Measurements from ENCODE around the gene HOXC9. TPM values are rescaled to one million over a fixed set of nuclear protein-coding genes. Genes with fewer than 3 reads are reported as not detected.

The HOXC9 gene
- total RNA-seq, 1 experiment from 2014 or later: 11.3 TPM

DNA sequence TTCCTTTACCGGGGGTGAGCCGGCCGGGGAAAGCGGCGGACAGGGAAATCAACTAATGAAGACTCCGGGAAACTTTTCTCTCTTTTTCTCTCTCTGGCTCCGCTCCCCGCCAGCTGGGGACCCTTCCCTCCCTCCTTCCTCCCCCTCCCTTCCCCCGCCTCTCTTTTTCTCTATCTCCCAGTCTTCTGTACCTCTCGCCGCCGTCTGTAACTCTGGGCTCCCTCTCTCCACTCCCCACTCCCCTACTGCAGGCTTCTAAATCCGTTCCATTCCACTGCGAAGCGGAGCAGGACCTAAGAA, 33.9 kb upstream of the HOXC9 start:
- Histone ChIP-seq H3K27ac (ENCODE audit: low read depth, low read length) (no peak overlapping the region), H2AFZ (ENCODE audit: low read depth, low read length, poor library complexity, severe bottlenecking) (no peak overlapping the region), H3K4me2 (ENCODE audit: low read length) (no peak overlapping the region), H3K79me2 (ENCODE audit: insufficient read depth, low read length) (no peaks in the 10 kb centered on the region), H3K36me3 (ENCODE audit: control insufficient read depth in 1 of 2, insufficient read depth in 2 of 2, low read length in 2 of 2) (no peaks in the 10 kb centered on the region), H3K9ac (ENCODE audit: low read length) (no peak overlapping the region), H3K27me3 (ENCODE audit: insufficient read depth, low read length) (peaks cover under 1% of the 10 kb centered on the region; the same call in 1 of the 2 replicates), H3K9me2 (ENCODE audit: insufficient read depth) (no peaks in the 10 kb centered on the region), H3K9me3 (ENCODE audit: control insufficient read depth in 1 of 2, insufficient read depth in 1 of 2, low read depth in 1 of 2, low read length in 2 of 2) (no peaks in the 10 kb centered on the region), H4K20me1 (ENCODE audit: insufficient read depth) (no peaks in the 10 kb centered on the region), H3K4me3 (replicated peaks in 1 of 2; ENCODE audit: low read depth in 1 of 2, low read length in 2 of 2) (no peak overlapping the region), H3K4me1 (ENCODE audit: control insufficient read depth in 1 of 2, insufficient read depth in 2 of 2, low read length in 2 of 2) (no peaks in the 10 kb centered on the region)
- CTCF ChIA-PET: no interaction called here
- POLR2A ChIA-PET: no interaction called here
- TF ChIP-seq CEBPB (IDR thresholded peaks at IDR 0.05; ENCODE audit: low read depth) (no peak), TCF7L2 (IDR thresholded peaks at IDR 0.05; ENCODE audit: borderline replicate concordance, extremely low read depth, insufficient read depth, insufficient read length) (no peak), POLR2AphosphoS5 (IDR thresholded peaks at IDR 0.05; ENCODE audit: low read depth, low read length) (no peak), EGR1 (IDR thresholded peaks at IDR 0.05; ENCODE audit: low read depth) (no peak), CBX3 (IDR thresholded peaks at IDR 0.05; ENCODE audit: low read depth) (no peak)
- TF ChIP-seq, protein P1, sequence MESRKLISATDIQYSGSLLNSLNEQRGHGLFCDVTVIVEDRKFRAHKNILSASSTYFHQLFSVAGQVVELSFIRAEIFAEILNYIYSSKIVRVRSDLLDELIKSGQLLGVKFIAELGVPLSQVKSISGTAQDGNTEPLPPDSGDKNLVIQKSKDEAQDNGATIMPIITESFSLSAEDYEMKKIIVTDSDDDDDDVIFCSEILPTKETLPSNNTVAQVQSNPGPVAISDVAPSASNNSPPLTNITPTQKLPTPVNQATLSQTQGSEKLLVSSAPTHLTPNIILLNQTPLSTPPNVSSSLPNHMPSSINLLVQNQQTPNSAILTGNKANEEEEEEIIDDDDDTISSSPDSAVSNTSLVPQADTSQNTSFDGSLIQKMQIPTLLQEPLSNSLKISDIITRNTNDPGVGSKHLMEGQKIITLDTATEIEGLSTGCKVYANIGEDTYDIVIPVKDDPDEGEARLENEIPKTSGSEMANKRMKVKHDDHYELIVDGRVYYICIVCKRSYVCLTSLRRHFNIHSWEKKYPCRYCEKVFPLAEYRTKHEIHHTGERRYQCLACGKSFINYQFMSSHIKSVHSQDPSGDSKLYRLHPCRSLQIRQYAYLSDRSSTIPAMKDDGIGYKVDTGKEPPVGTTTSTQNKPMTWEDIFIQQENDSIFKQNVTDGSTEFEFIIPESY (IDR thresholded peaks at IDR 0.05; ENCODE audit: extremely low read depth, insufficient replicate concordance, low read length): no peak
- DNase-seq (ENCODE audit: low read depth, low spot score): no peak
- ATAC-seq: no peak
- RAD21 ChIA-PET (ENCODE audit: low non-redundant PET in 1 of 2, low total read pairs in 2 of 2, uncharacterized antibody in 2 of 2, unreplicated experiment in 2 of 2): no interaction called here
- BruUV-seq (replicated peaks): no TSS peak
- intact Hi-C loops (cut with micrococcal nuclease): no loop called here

DNA sequence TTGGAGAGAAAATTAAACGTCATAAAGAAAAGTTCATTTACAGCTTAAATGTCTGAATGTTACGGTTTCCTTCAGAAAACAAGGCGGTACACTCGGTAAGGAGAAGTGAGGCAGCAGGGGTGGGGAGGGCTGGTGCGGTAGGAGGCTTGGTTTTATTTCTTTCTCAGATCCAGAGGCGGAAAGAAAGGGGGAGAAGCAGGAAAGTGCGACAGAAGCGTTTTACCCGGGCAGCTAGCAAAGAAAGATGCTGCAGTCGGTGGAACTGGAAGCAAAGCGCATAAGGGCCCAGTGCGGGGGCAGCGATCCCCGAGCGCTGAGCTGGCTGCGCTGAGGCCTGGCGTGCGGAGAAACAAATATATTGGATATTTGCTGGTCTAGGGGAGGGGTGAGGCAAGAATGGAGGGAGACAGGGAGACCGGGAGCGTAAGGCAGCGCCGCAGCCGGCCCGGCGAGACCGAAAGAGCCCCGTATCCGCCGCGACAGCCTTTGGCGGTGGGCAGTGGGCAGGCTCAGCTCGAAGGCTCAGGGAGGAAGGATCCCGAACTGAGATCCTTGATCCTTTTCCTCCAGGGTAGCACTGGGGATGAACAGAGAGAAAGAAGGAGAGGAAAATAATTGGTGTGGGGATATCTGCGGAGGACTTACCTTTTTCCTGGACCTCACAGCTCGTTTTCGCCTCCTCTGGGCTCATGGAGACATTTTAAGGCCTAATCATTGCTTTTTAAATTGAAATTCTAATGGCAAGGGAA, 33.4 kb upstream of the HOXC9 start:
- no peaks in the 10 kb centered on the region for H3K79me2 ChIP-seq (ENCODE audit: insufficient read depth, low read length)
- ChIA-PET POLR2A (no interaction called here), CTCF (no interaction called here), RAD21 (ENCODE audit: low non-redundant PET in 1 of 2, low total read pairs in 2 of 2, uncharacterized antibody in 2 of 2, unreplicated experiment in 2 of 2) (no interaction called here)
- no TSS peak for BruUV-seq (replicated peaks)
- H3K27ac ChIP-seq (ENCODE audit: low read depth, low read length): no peak overlapping the region
- H3K4me1 ChIP-seq (ENCODE audit: control insufficient read depth in 1 of 2, insufficient read depth in 2 of 2, low read length in 2 of 2): no peaks in the 10 kb centered on the region
- no peaks in the 10 kb centered on the region for H3K36me3 ChIP-seq (ENCODE audit: control insufficient read depth in 1 of 2, insufficient read depth in 2 of 2, low read length in 2 of 2)
- DNase-seq (ENCODE audit: low read depth, low spot score) (no peak), ATAC-seq (no peak)
- TF ChIP-seq YY1 (IDR thresholded peaks at IDR 0.05; ENCODE audit: extremely low read depth, insufficient replicate concordance, low read depth, low read length): no peak
- TF ChIP-seq, protein P2, sequence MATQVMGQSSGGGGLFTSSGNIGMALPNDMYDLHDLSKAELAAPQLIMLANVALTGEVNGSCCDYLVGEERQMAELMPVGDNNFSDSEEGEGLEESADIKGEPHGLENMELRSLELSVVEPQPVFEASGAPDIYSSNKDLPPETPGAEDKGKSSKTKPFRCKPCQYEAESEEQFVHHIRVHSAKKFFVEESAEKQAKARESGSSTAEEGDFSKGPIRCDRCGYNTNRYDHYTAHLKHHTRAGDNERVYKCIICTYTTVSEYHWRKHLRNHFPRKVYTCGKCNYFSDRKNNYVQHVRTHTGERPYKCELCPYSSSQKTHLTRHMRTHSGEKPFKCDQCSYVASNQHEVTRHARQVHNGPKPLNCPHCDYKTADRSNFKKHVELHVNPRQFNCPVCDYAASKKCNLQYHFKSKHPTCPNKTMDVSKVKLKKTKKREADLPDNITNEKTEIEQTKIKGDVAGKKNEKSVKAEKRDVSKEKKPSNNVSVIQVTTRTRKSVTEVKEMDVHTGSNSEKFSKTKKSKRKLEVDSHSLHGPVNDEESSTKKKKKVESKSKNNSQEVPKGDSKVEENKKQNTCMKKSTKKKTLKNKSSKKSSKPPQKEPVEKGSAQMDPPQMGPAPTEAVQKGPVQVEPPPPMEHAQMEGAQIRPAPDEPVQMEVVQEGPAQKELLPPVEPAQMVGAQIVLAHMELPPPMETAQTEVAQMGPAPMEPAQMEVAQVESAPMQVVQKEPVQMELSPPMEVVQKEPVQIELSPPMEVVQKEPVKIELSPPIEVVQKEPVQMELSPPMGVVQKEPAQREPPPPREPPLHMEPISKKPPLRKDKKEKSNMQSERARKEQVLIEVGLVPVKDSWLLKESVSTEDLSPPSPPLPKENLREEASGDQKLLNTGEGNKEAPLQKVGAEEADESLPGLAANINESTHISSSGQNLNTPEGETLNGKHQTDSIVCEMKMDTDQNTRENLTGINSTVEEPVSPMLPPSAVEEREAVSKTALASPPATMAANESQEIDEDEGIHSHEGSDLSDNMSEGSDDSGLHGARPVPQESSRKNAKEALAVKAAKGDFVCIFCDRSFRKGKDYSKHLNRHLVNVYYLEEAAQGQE (IDR thresholded peaks at IDR 0.05; ENCODE audit: low read depth): no peak
- TF ChIP-seq, protein P3, sequence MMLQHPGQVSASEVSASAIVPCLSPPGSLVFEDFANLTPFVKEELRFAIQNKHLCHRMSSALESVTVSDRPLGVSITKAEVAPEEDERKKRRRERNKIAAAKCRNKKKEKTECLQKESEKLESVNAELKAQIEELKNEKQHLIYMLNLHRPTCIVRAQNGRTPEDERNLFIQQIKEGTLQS (IDR thresholded peaks at IDR 0.05): no peak
- TF ChIP-seq, protein P4, sequence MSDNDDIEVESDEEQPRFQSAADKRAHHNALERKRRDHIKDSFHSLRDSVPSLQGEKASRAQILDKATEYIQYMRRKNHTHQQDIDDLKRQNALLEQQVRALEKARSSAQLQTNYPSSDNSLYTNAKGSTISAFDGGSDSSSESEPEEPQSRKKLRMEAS (IDR thresholded peaks at IDR 0.05): no peak
- no peak for TF ChIP-seq CBX3 (IDR thresholded peaks at IDR 0.05; ENCODE audit: low read depth)
- no peak for TF ChIP-seq POLR2A (IDR thresholded peaks at IDR 0.05; ENCODE audit: borderline replicate concordance, extremely low read depth, insufficient read depth, insufficient read length)
- no peaks in the 10 kb centered on the region for H4K20me1 ChIP-seq (ENCODE audit: insufficient read depth)
- H3K27me3 ChIP-seq (ENCODE audit: insufficient read depth, low read length): peaks cover 4% of the 10 kb centered on the region; the same call in 1 of the 2 replicates
- no peak overlapping the region for H3K9ac ChIP-seq (ENCODE audit: low read length)
- no peak overlapping the region for H3K4me2 ChIP-seq (ENCODE audit: low read length)
- no peaks in the 10 kb centered on the region for H3K9me2 ChIP-seq (ENCODE audit: insufficient read depth)
- no peak overlapping the region for H2AFZ ChIP-seq (ENCODE audit: low read depth, low read length, poor library complexity, severe bottlenecking)
- H3K4me3 ChIP-seq (replicated peaks in 1 of 2; ENCODE audit: low read depth in 1 of 2, low read length in 2 of 2): no peak overlapping the region
- intact Hi-C loops (cut with micrococcal nuclease): no loop called here
- no peaks in the 10 kb centered on the region for H3K9me3 ChIP-seq (ENCODE audit: control insufficient read depth in 1 of 2, insufficient read depth in 1 of 2, low read depth in 1 of 2, low read length in 2 of 2)

Measured in HCT116 (cell line).